HCT116 (cell line): ENCODE data around the gene MTFP1.

Experiments
- CTCF ChIP-seq, 3 experiments: fragments of 200-600 bp in 1 of 3; sonication (generic) in 1 of 3; IDR thresholded peaks in 2 of 3; conservative IDR thresholded peaks in 1 of 3; 2 replicates each; pipeline ENCODE4 v1.5.1; 2012 to 2017; ENCODE audit warnings: low read depth in 2 of 3, low read length in 2 of 3, antibody characterized with exemption in 1 of 3, borderline replicate concordance in 1 of 3, control low read depth in 1 of 3, mild to moderate bottlenecking in 1 of 3, mixed read lengths in 1 of 3, mixed run types in 1 of 3, moderate library complexity in 1 of 3; ENCODE audit not compliant: insufficient read depth in 1 of 3
- EZH2 ChIP-seq: fragments of 200-600 bp; sonication (generic); IDR thresholded peaks from 2 replicates; pipeline ENCODE4 v1.6.1; 2017; ENCODE audit warnings: antibody characterized with exemption, mixed run types
- JUND ChIP-seq: IDR thresholded peaks from 2 replicates; pipeline ENCODE4 v1.6.1; 2012
- POLR2A ChIP-seq: IDR thresholded peaks from 2 replicates; pipeline ENCODE4 v1.7.0; 2011; ENCODE audit warnings: borderline replicate concordance; ENCODE audit not compliant: insufficient read depth, insufficient read length; ENCODE audit errors: extremely low read depth
- POLR2AphosphoS5 ChIP-seq: IDR thresholded peaks from 2 replicates; pipeline ENCODE4 v1.6.1; 2011; ENCODE audit warnings: mild to moderate bottlenecking, low read depth, low read length, moderate library complexity
- YY1 ChIP-seq: IDR thresholded peaks from 2 replicates; pipeline ENCODE4 v1.6.1; 2011; ENCODE audit warnings: low read length, low read depth, moderate library complexity, mild to moderate bottlenecking; ENCODE audit not compliant: insufficient replicate concordance; ENCODE audit errors: extremely low read depth
- ZFX ChIP-seq: fragments of 450-650 bp; IDR thresholded peaks from 2 replicates; pipeline ENCODE4 v1.6.1; 2017

GRCh38 chr22:30453731-30454510, 28.4 kb downstream of the MTFP1 start:
- 0 out of 6 replicates have a peak, but pooled peaks of 1 of the 3 experiments have one; percentile 7 for TF ChIP-seq CTCF (IDR thresholded peaks at IDR 0.05 in 2 of 3, conservative IDR thresholded peaks at IDR 0.05 in 1 of 3; ENCODE audit: borderline replicate concordance in 1 of 3, insufficient read depth in 1 of 3, low read depth in 2 of 3, low read length in 2 of 3)
- TF ChIP-seq EZH2, result no peak
- no peak for TF ChIP-seq YY1
- no peak for TF ChIP-seq ZFX
- TF ChIP-seq POLR2AphosphoS5, result no peak
- no peak for TF ChIP-seq JUND
- TF ChIP-seq POLR2A, result no peak
